Fibroblast of the aortic adventitia (primary cell): Measurements from ENCODE around the gene PROM2. TPM values are rescaled to one million over a fixed set of nuclear protein-coding genes. Genes with fewer than 3 reads are reported as not detected.

Experiments used
- DNase-seq: peaks from one replicate; pipeline ENCODE4 v3.0.0-alpha.2; 2010; ENCODE audit warnings: low read depth
- H3K4me3 ChIP-seq: 2 replicates; pipeline ENCODE4 v1.5.1; 2011; ENCODE audit warnings: low read depth, mild to moderate bottlenecking, control low read depth, low read length, moderate library complexity
- total RNA-seq: library from RNA; depleted of rRNA; stranded (reverse); fragments of >200 nt; gene quantifications from 2 replicates; pipeline ENCODE4 v1.2.3, GENCODE V29; 2012; ENCODE audit warnings: low replicate concordance
- TF ChIP-seq, protein P1 (sequence below): IDR thresholded peaks from 2 replicates; pipeline ENCODE4 v1.5.1; 2011; ENCODE audit warnings: mild to moderate bottlenecking, low read length, control low read depth, inconsistent platforms; ENCODE audit not compliant: insufficient read depth

PROM2 gene
- total RNA-seq, 1 donor = 0.18 TPM

DNA sequence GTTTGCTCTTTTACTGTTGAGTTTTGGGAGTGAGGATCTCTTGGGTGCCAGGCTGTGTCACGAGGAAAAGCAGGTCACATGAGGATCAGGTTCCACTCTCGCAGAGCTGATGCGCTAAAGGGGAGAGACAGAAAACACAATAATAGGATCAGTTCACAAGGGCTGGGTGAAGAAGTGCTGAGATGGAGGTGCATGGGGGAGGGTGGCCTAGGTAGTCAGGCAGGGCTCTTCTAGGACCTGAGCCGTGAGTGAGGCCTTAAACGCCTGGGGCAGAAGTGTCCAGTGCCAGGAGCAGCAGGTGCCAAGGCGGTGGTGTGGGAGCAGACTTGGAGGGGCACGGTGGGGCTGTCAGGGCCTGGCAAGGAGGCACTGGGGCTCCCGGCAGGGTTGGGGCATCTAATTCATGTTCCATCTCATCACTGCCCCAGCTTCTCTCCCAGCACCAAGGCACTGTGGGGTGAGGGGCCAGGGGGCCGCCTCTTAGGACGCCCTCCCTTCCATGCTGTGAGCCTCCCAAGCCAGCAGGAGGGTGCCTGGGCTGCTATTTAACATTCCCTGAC is 32.2 kb downstream of the PROM2 start:
- H3K4me3 ChIP-seq = no peak overlapping the region
- TF ChIP-seq, protein P1, sequence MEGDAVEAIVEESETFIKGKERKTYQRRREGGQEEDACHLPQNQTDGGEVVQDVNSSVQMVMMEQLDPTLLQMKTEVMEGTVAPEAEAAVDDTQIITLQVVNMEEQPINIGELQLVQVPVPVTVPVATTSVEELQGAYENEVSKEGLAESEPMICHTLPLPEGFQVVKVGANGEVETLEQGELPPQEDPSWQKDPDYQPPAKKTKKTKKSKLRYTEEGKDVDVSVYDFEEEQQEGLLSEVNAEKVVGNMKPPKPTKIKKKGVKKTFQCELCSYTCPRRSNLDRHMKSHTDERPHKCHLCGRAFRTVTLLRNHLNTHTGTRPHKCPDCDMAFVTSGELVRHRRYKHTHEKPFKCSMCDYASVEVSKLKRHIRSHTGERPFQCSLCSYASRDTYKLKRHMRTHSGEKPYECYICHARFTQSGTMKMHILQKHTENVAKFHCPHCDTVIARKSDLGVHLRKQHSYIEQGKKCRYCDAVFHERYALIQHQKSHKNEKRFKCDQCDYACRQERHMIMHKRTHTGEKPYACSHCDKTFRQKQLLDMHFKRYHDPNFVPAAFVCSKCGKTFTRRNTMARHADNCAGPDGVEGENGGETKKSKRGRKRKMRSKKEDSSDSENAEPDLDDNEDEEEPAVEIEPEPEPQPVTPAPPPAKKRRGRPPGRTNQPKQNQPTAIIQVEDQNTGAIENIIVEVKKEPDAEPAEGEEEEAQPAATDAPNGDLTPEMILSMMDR = no peak
- DNase-seq = no peak

DNA sequence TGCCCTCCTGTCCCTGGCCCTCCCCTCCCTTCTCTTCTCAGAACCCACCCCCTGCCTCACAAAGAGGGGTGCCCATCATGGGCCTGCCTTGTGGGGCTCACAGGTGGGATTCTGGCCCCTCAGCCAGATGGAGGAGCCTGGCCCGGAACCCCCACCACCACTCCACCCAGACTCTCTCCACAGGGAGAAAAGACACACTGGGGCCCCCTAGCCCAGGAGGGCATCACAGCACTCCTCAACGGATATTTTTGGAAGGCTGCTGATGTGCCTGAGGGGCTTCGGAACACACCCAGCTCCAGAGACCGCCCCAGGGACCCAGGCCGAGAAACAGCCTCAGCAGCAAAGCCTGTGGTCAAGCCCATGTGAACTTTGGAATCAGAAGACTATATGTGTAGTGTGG is 32.8 kb downstream of the PROM2 start:
- H3K4me3 ChIP-seq = no peak overlapping the region
- no peak for DNase-seq
- TF ChIP-seq, protein P1 = no peak

DNA sequence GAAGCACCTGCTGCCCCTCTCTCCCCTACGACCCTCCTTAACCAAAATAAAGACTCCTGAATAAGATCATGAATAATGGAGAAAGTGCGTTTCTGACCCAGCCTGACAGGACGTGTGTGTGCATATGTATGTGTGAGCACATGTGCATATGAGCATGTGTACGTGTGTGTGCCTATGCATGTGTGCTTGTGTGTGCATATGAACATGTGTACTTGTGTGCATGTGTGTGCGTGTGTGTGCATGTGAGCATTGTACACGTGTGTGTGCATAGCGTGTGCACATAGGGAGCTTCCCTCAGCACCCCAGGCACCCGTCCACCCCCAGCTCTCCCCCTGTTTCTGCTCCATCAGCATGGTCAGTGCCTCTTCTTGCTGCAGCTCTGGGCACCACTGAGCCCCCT is 33.6 kb downstream of the PROM2 start:
- H3K4me3 ChIP-seq = no peak overlapping the region
- DNase-seq = no peak
- TF ChIP-seq, protein P1 = no peak

DNA sequence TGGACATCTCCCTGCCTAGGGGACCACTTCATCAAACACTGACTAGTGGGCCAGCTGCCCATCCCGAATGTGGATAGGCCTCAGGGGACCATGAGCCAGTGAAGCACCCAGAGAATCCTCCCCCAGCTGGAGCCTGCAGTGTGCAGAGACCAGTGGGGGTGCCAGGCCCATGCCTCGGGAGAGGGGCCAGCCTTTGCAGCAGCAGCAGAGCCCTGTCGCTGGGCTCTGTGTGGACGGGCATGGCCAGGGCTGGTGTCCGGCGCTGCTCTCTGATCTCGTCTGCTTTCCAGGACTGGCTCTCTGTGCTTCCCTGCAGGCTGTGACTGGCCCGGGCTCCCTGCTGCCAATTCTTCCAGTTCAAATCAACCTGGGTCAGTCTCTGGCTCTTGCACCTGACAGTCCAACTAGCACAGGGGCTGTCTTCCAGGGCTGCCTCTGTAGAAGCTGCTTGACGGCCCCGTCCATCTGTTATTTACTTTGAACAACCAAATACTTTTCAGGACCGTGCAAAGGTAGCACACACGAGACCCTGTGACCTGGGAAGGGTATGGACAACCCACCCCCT is 34.3 kb downstream of the PROM2 start:
- DNase-seq = no peak
- TF ChIP-seq, protein P1 = no peak
- H3K4me3 ChIP-seq = no peak overlapping the region

DNA sequence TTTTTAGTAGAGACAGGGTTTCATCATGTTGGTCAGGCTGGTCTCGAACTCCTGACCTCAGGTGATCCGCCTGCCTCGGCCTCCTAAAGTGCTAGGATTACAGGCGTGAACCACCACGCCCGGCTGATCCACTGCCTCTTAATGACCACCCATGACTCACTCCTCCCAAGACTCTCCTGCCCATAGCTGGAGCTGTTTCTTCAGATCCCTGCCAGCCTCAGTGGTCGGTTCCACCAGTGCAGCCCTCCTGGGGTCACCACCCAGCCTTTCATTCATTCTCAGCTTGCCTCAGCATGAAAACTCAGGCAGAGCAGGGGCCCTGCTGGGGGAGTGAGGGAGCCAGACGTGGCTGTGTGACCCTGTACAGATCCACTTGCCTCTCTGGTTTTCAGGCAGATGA is 35.4 kb downstream of the PROM2 start:
- no peak for DNase-seq
- TF ChIP-seq, protein P1 = no peak
- no peak overlapping the region for H3K4me3 ChIP-seq

DNA sequence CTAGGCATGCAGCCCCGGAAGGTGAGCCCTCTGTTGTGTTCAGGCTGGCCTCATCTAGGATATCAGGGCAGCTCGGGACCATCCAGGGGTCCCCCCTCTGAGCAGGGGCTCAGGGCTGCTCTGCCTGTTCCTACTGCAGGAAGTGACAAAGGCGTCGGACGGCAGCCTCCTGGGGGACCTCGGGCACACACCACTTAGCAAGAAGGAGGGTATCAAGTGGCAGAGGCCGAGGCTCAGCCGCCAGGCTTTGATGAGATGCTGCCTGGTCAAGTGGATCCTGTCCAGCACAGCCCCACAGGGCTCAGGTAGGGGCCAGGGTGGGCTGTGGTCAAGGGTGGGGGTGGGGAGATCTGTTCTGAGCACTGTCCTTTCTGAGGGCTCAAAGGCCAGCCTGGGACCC is 36.0 kb downstream of the PROM2 start:
- no peak for DNase-seq
- H3K4me3 ChIP-seq = no peak overlapping the region
- TF ChIP-seq, protein P1 = no peak

DNA sequence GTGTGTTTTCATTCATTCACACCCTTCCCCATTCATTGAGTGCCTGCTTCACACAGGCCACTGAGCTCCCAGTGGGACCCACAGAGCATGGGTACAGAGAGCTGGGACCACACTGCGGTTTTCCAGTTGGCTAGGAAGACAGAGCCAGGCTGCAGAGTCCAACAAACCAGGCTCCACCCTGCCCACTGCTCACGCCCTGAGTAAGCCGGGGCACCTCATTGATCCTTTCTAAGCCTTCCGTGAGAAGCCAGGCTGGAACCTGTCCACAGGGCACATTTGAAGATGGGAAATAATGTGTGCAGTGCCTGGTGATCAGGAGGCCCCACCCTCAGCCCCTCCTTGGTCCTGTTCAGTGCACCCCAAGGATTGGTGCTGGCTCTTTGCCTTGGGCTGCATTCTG is 36.4 kb downstream of the PROM2 start:
- TF ChIP-seq, protein P1 = no peak
- no peak overlapping the region for H3K4me3 ChIP-seq
- no peak for DNase-seq
